PC-9 (cell line): Measurements from ENCODE around the gene BRINP3. TPM values are rescaled to one million over a fixed set of nuclear protein-coding genes. Genes with fewer than 3 reads are reported as not detected.

Experiments
- BruUV-seq: library from RNA; stranded (reverse); fragments of 400-500 nt; replicated peaks from 2 replicates; lab custom pipeline; 2021; lab: Mats Ljungman, UMichigan
- CTCF ChIA-PET: fragments of 300-600 bp; sonication (Branson Sonifier 250); formaldehyde crosslinking; loops from one replicate; lab custom pipeline; 2022; ENCODE audit warnings: antibody characterized with exemption; lab: Charles Lee
- POLR2A ChIA-PET: fragments of 300-600 bp; sonication (Branson Sonifier 250); formaldehyde crosslinking; loops from one replicate; lab custom pipeline; 2022; ENCODE audit warnings: antibody characterized with exemption; ENCODE audit not compliant: unreplicated experiment; lab: Charles Lee
- DNase-seq, 2 experiments: peaks; one replicate each; pipeline versions ENCODE4 v3.0.0 to v3.0.0-alpha.2; 2015 to 2022; ENCODE audit warnings: mixed read lengths in 1 of 2
- H2AFZ ChIP-seq: fragments of 200-600 bp; sonication (generic); 2 replicates; pipeline ENCODE4 v1.8.1; 2017; ENCODE audit warnings: antibody characterized with exemption
- H3F3A ChIP-seq: fragments of 200-600 bp; sonication (generic); 2 replicates; pipeline ENCODE4 v1.8.1; 2017; ENCODE audit warnings: antibody characterized with exemption, mild to moderate bottlenecking, low read depth; ENCODE audit not compliant: insufficient read depth
- H3K27ac ChIP-seq: fragments of 200-600 bp; sonication (generic); 2 replicates; pipeline ENCODE4 v1.6.1; 2016; ENCODE audit warnings: mixed run types
- H3K27me3 ChIP-seq: fragments of 200-600 bp; sonication (generic); 2 replicates; pipeline ENCODE4 v1.6.1; 2016; ENCODE audit warnings: low read depth, mixed run types; ENCODE audit not compliant: insufficient read depth
- H3K36me3 ChIP-seq: fragments of 200-600 bp; sonication (generic); 2 replicates; pipeline ENCODE4 v1.6.1; 2016; ENCODE audit warnings: low read depth, mixed run types
- H3K4me1 ChIP-seq: fragments of 200-600 bp; sonication (generic); replicated peaks from 2 replicates; pipeline ENCODE4 v1.6.1; 2016; ENCODE audit warnings: mixed run types; ENCODE audit not compliant: insufficient read depth
- H3K4me2 ChIP-seq: fragments of 200-600 bp; sonication (generic); 2 replicates; pipeline ENCODE4 v1.6.1; 2017; ENCODE audit warnings: mixed run types
- H3K4me3 ChIP-seq: fragments of 200-600 bp; sonication (generic); 2 replicates; pipeline ENCODE4 v1.6.1; 2016; ENCODE audit warnings: mixed run types
- H3K79me2 ChIP-seq: fragments of 200-600 bp; sonication (generic); 2 replicates; pipeline ENCODE4 v1.6.1; 2017; ENCODE audit warnings: low read depth, mixed run types
- H3K9me2 ChIP-seq: fragments of 200-600 bp; sonication (generic); 2 replicates; pipeline ENCODE4 v1.8.1; 2017; ENCODE audit warnings: mild to moderate bottlenecking; ENCODE audit not compliant: insufficient read depth
- H3K9me3 ChIP-seq: fragments of 200-600 bp; sonication (generic); 2 replicates; pipeline ENCODE4 v1.8.1; 2016; ENCODE audit warnings: low read depth; ENCODE audit not compliant: insufficient read depth
- H4K20me1 ChIP-seq: fragments of 200-600 bp; sonication (generic); 2 replicates; pipeline ENCODE4 v1.8.1; 2017; ENCODE audit not compliant: insufficient read depth
- EZH2 ChIP-seq: fragments of 200-600 bp; sonication (generic); IDR thresholded peaks from 2 replicates; pipeline ENCODE4 v1.8.0; 2017; ENCODE audit warnings: antibody characterized with exemption, low read depth
- intact Hi-C: fragments of 100-400 bp; cut with micrococcal nuclease; formaldehyde crosslinking; loops from one replicate; pipeline ENCODE4 v1.10.0; 2022; ENCODE audit not compliant: unreplicated experiment
- total RNA-seq: library from RNA; stranded (reverse); gene quantifications from 2 replicates; pipeline ENCODE4 v1.2.3, GENCODE V29; 2021
- TF ChIP-seq, protein P1 (sequence below): fragments of 200-600 bp; sonication (generic); conservative IDR thresholded peaks from 2 replicates; pipeline ENCODE4 v1.6.1; 2017; ENCODE audit warnings: mixed run types, antibody characterized with exemption, mild to moderate bottlenecking, moderate library complexity

BRINP3 gene
- total RNA-seq, 1 experiment from 2014 or later, result not detected

DNA sequence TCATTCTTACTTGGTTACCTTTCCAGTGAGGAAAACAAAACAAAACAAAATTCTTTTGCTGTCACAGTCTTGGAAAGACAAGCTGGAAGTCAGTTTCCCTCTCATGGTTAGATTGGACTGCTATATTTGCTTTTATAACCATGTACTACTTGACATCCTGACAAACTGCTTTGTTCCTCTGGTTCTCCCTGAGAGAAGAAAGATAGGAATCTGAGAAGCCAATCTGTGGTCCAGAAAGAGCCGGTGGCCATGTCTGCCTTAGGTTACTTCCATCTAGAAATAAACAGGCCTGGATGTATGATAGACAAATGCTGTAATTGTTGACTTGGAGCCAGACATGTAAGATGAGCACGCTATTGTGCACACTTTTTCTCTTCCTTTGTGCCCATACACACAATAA is 330.0 kb downstream of the BRINP3 start:
- BruUV-seq, result no TSS peak
- no peak overlapping the region for H3K4me3 ChIP-seq

DNA sequence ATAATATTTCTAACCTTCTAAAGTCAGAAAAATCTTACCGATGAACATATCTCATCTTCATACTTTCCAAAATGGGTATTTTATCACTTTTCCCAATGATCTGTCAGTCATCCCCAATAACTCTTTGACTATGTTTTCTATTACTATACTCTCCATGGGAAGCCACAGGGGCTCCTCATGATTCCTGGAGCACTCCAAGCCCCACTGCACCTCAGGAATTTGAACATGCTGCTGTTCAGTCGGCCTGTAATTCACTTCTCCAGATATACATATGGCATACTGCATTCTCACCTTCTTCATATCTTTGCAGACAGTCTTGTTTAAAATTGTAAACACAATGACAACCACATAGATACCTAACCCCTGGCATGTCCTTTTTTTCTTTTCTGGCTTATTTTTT is 333.0 kb downstream of the BRINP3 start:
- POLR2A ChIA-PET, result no interaction called here
- no TSS peak for BruUV-seq
- H3K36me3 ChIP-seq, result no peaks in the 10 kb centered on the region
- no peak overlapping the region for H3K4me3 ChIP-seq
- H3K9me3 ChIP-seq, result no peaks in the 10 kb centered on the region
- H3K4me2 ChIP-seq, result no peak overlapping the region
- intact Hi-C loops, result no loop called here
- DNase-seq, result no peak
- no peak overlapping the region for H2AFZ ChIP-seq
- no peaks in the 10 kb centered on the region; the same call in 1 of the 2 replicates for H3K9me2 ChIP-seq
- CTCF ChIA-PET, result no interaction called here
- TF ChIP-seq, protein P1, sequence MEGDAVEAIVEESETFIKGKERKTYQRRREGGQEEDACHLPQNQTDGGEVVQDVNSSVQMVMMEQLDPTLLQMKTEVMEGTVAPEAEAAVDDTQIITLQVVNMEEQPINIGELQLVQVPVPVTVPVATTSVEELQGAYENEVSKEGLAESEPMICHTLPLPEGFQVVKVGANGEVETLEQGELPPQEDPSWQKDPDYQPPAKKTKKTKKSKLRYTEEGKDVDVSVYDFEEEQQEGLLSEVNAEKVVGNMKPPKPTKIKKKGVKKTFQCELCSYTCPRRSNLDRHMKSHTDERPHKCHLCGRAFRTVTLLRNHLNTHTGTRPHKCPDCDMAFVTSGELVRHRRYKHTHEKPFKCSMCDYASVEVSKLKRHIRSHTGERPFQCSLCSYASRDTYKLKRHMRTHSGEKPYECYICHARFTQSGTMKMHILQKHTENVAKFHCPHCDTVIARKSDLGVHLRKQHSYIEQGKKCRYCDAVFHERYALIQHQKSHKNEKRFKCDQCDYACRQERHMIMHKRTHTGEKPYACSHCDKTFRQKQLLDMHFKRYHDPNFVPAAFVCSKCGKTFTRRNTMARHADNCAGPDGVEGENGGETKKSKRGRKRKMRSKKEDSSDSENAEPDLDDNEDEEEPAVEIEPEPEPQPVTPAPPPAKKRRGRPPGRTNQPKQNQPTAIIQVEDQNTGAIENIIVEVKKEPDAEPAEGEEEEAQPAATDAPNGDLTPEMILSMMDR, result no peak
- TF ChIP-seq EZH2, result no peak
- no peaks in the 10 kb centered on the region for H3K79me2 ChIP-seq
- no peaks in the 10 kb centered on the region for H3F3A ChIP-seq
- H3K27me3 ChIP-seq, result no peaks in the 10 kb centered on the region
- no peak overlapping the region for H3K27ac ChIP-seq
- no peaks in the 10 kb centered on the region for H3K4me1 ChIP-seq
- no peaks in the 10 kb centered on the region for H4K20me1 ChIP-seq

More for the DNA sequence above, 330.0 kb downstream of the BRINP3 start:
- no peak for DNase-seq
- H3K4me1 ChIP-seq, result no peaks in the 10 kb centered on the region
- H2AFZ ChIP-seq, result peak overlapping the region; percentile 58; the same call in 1 of the 2 replicates
- POLR2A ChIA-PET, result no interaction called here
- no peaks in the 10 kb centered on the region for H3K36me3 ChIP-seq
- H3F3A ChIP-seq, result no peaks in the 10 kb centered on the region
- intact Hi-C loops, result no loop called here
- H4K20me1 ChIP-seq, result no peaks in the 10 kb centered on the region
- TF ChIP-seq, protein P1, result no peak
- TF ChIP-seq EZH2, result no peak
- no peak overlapping the region for H3K27ac ChIP-seq
- H3K9me3 ChIP-seq, result no peaks in the 10 kb centered on the region
- no peaks in the 10 kb centered on the region for H3K27me3 ChIP-seq
- CTCF ChIA-PET, result no interaction called here
- H3K79me2 ChIP-seq, result no peaks in the 10 kb centered on the region
- no peak overlapping the region for H3K4me2 ChIP-seq
- H3K9me2 ChIP-seq, result no peaks in the 10 kb centered on the region; the same call in 1 of the 2 replicates

DNA sequence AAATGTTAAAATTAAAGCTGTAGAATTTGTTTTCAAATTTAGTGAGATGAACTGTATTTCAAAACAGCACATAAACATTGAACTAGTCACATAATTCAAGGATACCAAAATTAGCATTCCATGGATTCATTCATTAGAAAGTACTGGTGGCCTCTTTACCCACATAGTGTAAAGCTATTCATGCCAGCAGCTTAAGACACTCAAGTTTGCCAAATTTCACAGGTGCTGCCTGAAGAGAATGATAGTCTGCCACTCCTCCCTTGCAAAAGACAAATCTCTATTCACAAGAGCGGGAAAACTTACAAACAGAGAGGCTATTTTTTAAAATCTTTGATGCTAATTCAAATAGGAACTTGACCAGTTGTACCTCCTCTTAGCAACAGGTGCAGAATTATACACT is 337.0 kb downstream of the BRINP3 start:
- H3K27ac ChIP-seq, result no peak overlapping the region
- CTCF ChIA-PET, result no interaction called here
- H3K79me2 ChIP-seq, result no peaks in the 10 kb centered on the region
- no peak overlapping the region for H2AFZ ChIP-seq
- no TSS peak for BruUV-seq
- intact Hi-C loops, result no loop called here
- no peaks in the 10 kb centered on the region for H3K36me3 ChIP-seq
- no peaks in the 10 kb centered on the region for H3K9me2 ChIP-seq
- H4K20me1 ChIP-seq, result no peaks in the 10 kb centered on the region
- no peaks in the 10 kb centered on the region for H3K4me1 ChIP-seq
- H3K4me2 ChIP-seq, result no peak overlapping the region
- POLR2A ChIA-PET, result no interaction called here
- H3K4me3 ChIP-seq, result no peak overlapping the region
- no peaks in the 10 kb centered on the region for H3K27me3 ChIP-seq
- no peak for TF ChIP-seq EZH2
- TF ChIP-seq, protein P1, result no peak
- H3K9me3 ChIP-seq, result no peaks in the 10 kb centered on the region
- no peak for DNase-seq
- no peaks in the 10 kb centered on the region for H3F3A ChIP-seq
